IMR-90 (cell line): ENCODE data around the gene GPR65. TPM values are rescaled to one million over a fixed set of nuclear protein-coding genes. Genes with fewer than 3 reads are reported as not detected.

Experiments
- ATAC-seq: fragments of 200-7000 bp; cut with Tn5 transposase; 2 replicates; pipeline ENCODE4 v1.9.1; 2020; ENCODE audit warnings: low read depth, mild to moderate bottlenecking, moderate library complexity
- BruUV-seq: library from RNA; stranded (reverse); fragments of 400-500 nt; replicated peaks from 2 replicates; lab custom pipeline; 2021; lab: Mats Ljungman, UMichigan
- CTCF ChIA-PET: fragments of 300-600 bp; formaldehyde crosslinking; extraction: SDS; loops from one replicate; lab custom pipeline; 2021; ENCODE audit warnings: antibody characterized with exemption; lab: Yijun Ruan, JAX
- POLR2A ChIA-PET: fragments of 300-600 bp; sonication (Branson Sonifier 250); formaldehyde crosslinking; loops from one replicate; lab custom pipeline; 2022; ENCODE audit warnings: antibody characterized with exemption; ENCODE audit not compliant: unreplicated experiment; lab: Charles Lee
- DNase-seq: peaks from one replicate; pipeline ENCODE4 v3.0.0; 2013
- H2AFZ ChIP-seq: replicated peaks from 2 replicates; pipeline ENCODE3; 2013; ENCODE audit warnings: low read length, mild to moderate bottlenecking; ENCODE audit not compliant: poor library complexity
- H2AK5ac ChIP-seq: 2 replicates; pipeline ENCODE4 v1.6.1; 2013; ENCODE audit warnings: low read depth, low read length, inconsistent platforms
- H2AK9ac ChIP-seq: replicated peaks from 2 replicates; pipeline ENCODE3; 2013; ENCODE audit warnings: mild to moderate bottlenecking, low read depth, low read length, moderate library complexity; ENCODE audit not compliant: poor library complexity
- H2BK120ac ChIP-seq: 2 replicates; pipeline ENCODE4 v1.6.1; 2013; ENCODE audit warnings: low read depth, low read length, inconsistent platforms
- H2BK15ac ChIP-seq: 3 replicates; pipeline ENCODE4 v1.6.1; 2013; ENCODE audit warnings: low read depth, low read length, inconsistent platforms
- H2BK20ac ChIP-seq: 2 replicates; pipeline ENCODE4 v1.6.1; 2013; ENCODE audit warnings: low read depth, mild to moderate bottlenecking, inconsistent platforms, low read length, moderate library complexity
- H2BK5ac ChIP-seq: 2 replicates; pipeline ENCODE4 v1.6.1; 2013; ENCODE audit warnings: mild to moderate bottlenecking, low read depth, low read length, inconsistent platforms; ENCODE audit not compliant: poor library complexity, severe bottlenecking
- H3K14ac ChIP-seq: replicated peaks from 2 replicates; pipeline ENCODE4 v1.6.1; 2013; ENCODE audit warnings: low read depth, low read length, inconsistent platforms
- H3K18ac ChIP-seq: 2 replicates; pipeline ENCODE4 v1.6.1; 2013; ENCODE audit warnings: low read depth, low read length, control low read depth
- H3K23ac ChIP-seq: 2 replicates; pipeline ENCODE4 v1.6.1; 2013; ENCODE audit warnings: low read depth, low read length, inconsistent platforms
- H3K27ac ChIP-seq: 2 replicates; pipeline ENCODE4 v1.5.1; 2013; ENCODE audit warnings: mild to moderate bottlenecking, control low read depth, low read length; ENCODE audit not compliant: insufficient read depth
- H3K27me3 ChIP-seq: 2 replicates; pipeline ENCODE4 v1.6.1; 2013; ENCODE audit warnings: low read length; ENCODE audit not compliant: control insufficient read depth, insufficient read depth
- H3K36me3 ChIP-seq: 2 replicates; pipeline ENCODE4 v1.6.1; 2013; ENCODE audit warnings: low read length, mixed read lengths; ENCODE audit not compliant: control insufficient read depth, insufficient read depth
- H3K4ac ChIP-seq: 2 replicates; pipeline ENCODE4 v1.6.1; 2013; ENCODE audit warnings: low read depth, low read length, inconsistent platforms
- H3K4me1 ChIP-seq: 2 replicates; pipeline ENCODE4 v1.6.1; 2013; ENCODE audit warnings: low read length, mixed read lengths; ENCODE audit not compliant: control insufficient read depth, insufficient read depth
- H3K4me2 ChIP-seq: 2 replicates; pipeline ENCODE4 v1.6.1; 2013; ENCODE audit warnings: low read depth, mild to moderate bottlenecking, control low read depth, low read length, moderate library complexity
- H3K4me3 ChIP-seq: 2 replicates; pipeline ENCODE4 v1.5.1; 2013; ENCODE audit warnings: low read depth, mild to moderate bottlenecking, control low read depth, low read length, moderate library complexity; ENCODE audit not compliant: insufficient read depth
- H3K56ac ChIP-seq: 2 replicates; pipeline ENCODE4 v1.6.1; 2013; ENCODE audit warnings: low read length, inconsistent platforms; ENCODE audit not compliant: insufficient read depth; ENCODE audit errors: extremely low read depth
- H3K79me1 ChIP-seq, 2 experiments: 2 replicates each; pipeline ENCODE4 v1.6.1; 2013; ENCODE audit warnings: low read length in 2 of 2, inconsistent platforms in 1 of 2, low read depth in 1 of 2
- H3K9ac ChIP-seq: 2 replicates; pipeline ENCODE4 v1.6.1; 2013; ENCODE audit warnings: low read depth, low read length, control low read depth
- H3K9me1 ChIP-seq: 2 replicates; pipeline ENCODE4 v1.6.1; 2013; ENCODE audit warnings: low read length, inconsistent platforms; ENCODE audit not compliant: insufficient read depth
- H3K9me3 ChIP-seq: 2 replicates; pipeline ENCODE4 v1.6.1; 2013; ENCODE audit warnings: low read length; ENCODE audit not compliant: control insufficient read depth, insufficient read depth
- H4K20me1 ChIP-seq: 2 replicates; pipeline ENCODE4 v1.6.1; 2013; ENCODE audit warnings: low read length, inconsistent platforms; ENCODE audit not compliant: insufficient read depth
- H4K5ac ChIP-seq: 2 replicates; pipeline ENCODE4 v1.6.1; 2013; ENCODE audit warnings: mild to moderate bottlenecking, low read depth, low read length, control low read depth
- H4K8ac ChIP-seq, 2 experiments: 2 replicates each; pipeline ENCODE4 v1.6.1; 2013; ENCODE audit warnings: low read depth in 2 of 2, low read length in 2 of 2, control low read depth in 1 of 2, inconsistent platforms in 1 of 2
- H4K91ac ChIP-seq: 2 replicates; pipeline ENCODE4 v1.6.1; 2013; ENCODE audit warnings: low read depth, low read length, inconsistent platforms; ENCODE audit not compliant: insufficient read depth
- BHLHE40 ChIP-seq: fragments of 150-350 bp; IDR thresholded peaks from 2 replicates; pipeline ENCODE4 v1.6.1; 2016; ENCODE audit warnings: mild to moderate bottlenecking, low read depth, low read length
- CEBPB ChIP-seq: IDR thresholded peaks from 2 replicates; pipeline ENCODE4 v1.6.1; 2012; ENCODE audit warnings: low read depth, low read length, improper control_type of control experiment
- CHD1 ChIP-seq: IDR thresholded peaks from 2 replicates; pipeline ENCODE4 v1.6.1; 2012; ENCODE audit warnings: low read depth, low read length, improper control_type of control experiment
- CTCF ChIP-seq: conservative IDR thresholded peaks from 2 replicates; pipeline ENCODE4 v1.5.1; 2012; ENCODE audit warnings: mild to moderate bottlenecking, low read depth, low read length, improper control_type of control experiment
- ELK1 ChIP-seq: fragments of 150-350 bp; IDR thresholded peaks from 2 replicates; pipeline ENCODE4 v1.6.1; 2016; ENCODE audit warnings: low read depth, mild to moderate bottlenecking, low read length, moderate library complexity, borderline replicate concordance
- FOS ChIP-seq: fragments of 150-350 bp; IDR thresholded peaks from 2 replicates; pipeline ENCODE4 v1.6.1; 2016; ENCODE audit warnings: low read depth, low read length
- MAFK ChIP-seq: IDR thresholded peaks from 2 replicates; pipeline ENCODE4 v1.6.1; 2012; ENCODE audit warnings: low read depth, low read length, improper control_type of control experiment
- MAZ ChIP-seq: IDR thresholded peaks from 2 replicates; pipeline ENCODE4 v1.6.1; 2012; ENCODE audit warnings: low read depth, mild to moderate bottlenecking, low read length, improper control_type of control experiment, moderate library complexity, borderline replicate concordance
- MXI1 ChIP-seq: IDR thresholded peaks from 2 replicates; pipeline ENCODE4 v1.6.1; 2012; ENCODE audit warnings: low read depth, mild to moderate bottlenecking, low read length, moderate library complexity, borderline replicate concordance
- NFE2L2 ChIP-seq: fragments of 150-350 bp; IDR thresholded peaks from 2 replicates; pipeline ENCODE4 v1.6.1; 2016; ENCODE audit warnings: low read depth, mild to moderate bottlenecking, low read length
- POLR2A ChIP-seq: IDR thresholded peaks from 2 replicates; pipeline ENCODE4 v1.6.1; 2012; ENCODE audit warnings: mild to moderate bottlenecking, low read depth, low read length
- RAD21 ChIP-seq: IDR thresholded peaks from 2 replicates; pipeline ENCODE4 v1.6.1; 2012; ENCODE audit warnings: low read length, improper control_type of control experiment
- RCOR1 ChIP-seq: IDR thresholded peaks from 2 replicates; pipeline ENCODE4 v1.6.1; 2012; ENCODE audit warnings: mild to moderate bottlenecking, low read length, improper control_type of control experiment; ENCODE audit not compliant: insufficient replicate concordance
- RFX5 ChIP-seq: IDR thresholded peaks from 2 replicates; pipeline ENCODE4 v1.8.0; 2012; ENCODE audit warnings: low read depth, mild to moderate bottlenecking, low read length, moderate library complexity
- SMC3 ChIP-seq: fragments of 150-350 bp; IDR thresholded peaks from 2 replicates; pipeline ENCODE4 v1.6.1; 2016; ENCODE audit warnings: low read depth, mild to moderate bottlenecking, antibody characterized with exemption, low read length, moderate library complexity
- WGBS, 2 experiments: methylation state at CpG; one replicate each; pipeline versions ENCODE4 v1.1.5 to v1.1.7; 2013; ENCODE audit warnings: missing lambda C conversion rate in 2 of 2; ENCODE audit not compliant: insufficient read length in 1 of 2; ENCODE audit errors: extremely low coverage in 2 of 2; 5-methylcytosine and 5-hydroxymethylcytosine counted together
- dilution Hi-C: fragments of 300-500 bp; cut with HindIII; formaldehyde crosslinking; loops from one replicate; pipeline ENCODE4 v1.14.3; 2018; ENCODE audit warnings: low sequenced_read_pairs; ENCODE audit not compliant: unreplicated experiment
- in situ Hi-C: fragments of 300-500 bp; cut with MboI; formaldehyde crosslinking; loops from 3 replicates; pipeline ENCODE4 v1.14.3; 2019; ENCODE audit warnings: low sequenced_read_pairs, inconsistent platforms, mixed read lengths
- intact Hi-C: fragments of 100-400 bp; cut with micrococcal nuclease; formaldehyde crosslinking; loops from 2 replicates; pipeline ENCODE4 v1.10.0; 2022
- polyA plus RNA-seq, 3 experiments: library from polyadenylated mRNA; depleted of rRNA; stranded (reverse); fragments of >200 nt; gene quantifications; 2 replicates each; pipeline ENCODE4 v1.2.3, GENCODE V29; 2012; ENCODE audit warnings: low replicate concordance in 1 of 3
- total RNA-seq: library from RNA; depleted of rRNA; stranded (reverse); fragments of >200 nt; gene quantifications from 2 replicates; pipeline ENCODE4 v1.2.3, GENCODE V29; 2012

The GPR65 gene
- total and polyA plus RNA-seq, 2 of the 4 experiments (the other 2 are of a cell fraction): 0.05 to 0.18 TPM

GRCh38 chr14:87960013-87960787, 44.7 kb upstream of the GPR65 start:
- CTCF ChIA-PET: interaction anchor here (0.7 kb wide), 1 partner anchor 14 kb away, joined by 3 read pairs; no protein-coding TSS in a partner anchor
- Histone ChIP-seq H2AK5ac (no peak overlapping the region), H3K79me1 (no peaks in the 10 kb centered on the region)
- TF ChIP-seq CEBPB (no peak), MAFK (no peak), POLR2A (no peak), ELK1 (no peak), MXI1 (no peak), RAD21 (no peak), RFX5 (no peak), RCOR1 (no peak), SMC3 (no peak), CTCF (no peak), NFE2L2 (no peak), BHLHE40 (no peak), MAZ (no peak), FOS (no peak), CHD1 (no peak)

More at GRCh38 chr14:87960013-87960787, 44.7 kb upstream of the GPR65 start:
- Histone ChIP-seq H3K4me1 (no peaks in the 10 kb centered on the region), H3K4me2 (no peak overlapping the region), H2BK20ac (no peak overlapping the region), H3K36me3 (peaks cover 5% of the 10 kb centered on the region; the same call in 1 of the 2 replicates), H3K27me3 (no peaks in the 10 kb centered on the region), H3K23ac (no peak overlapping the region), H3K9me3 (0 out of 2 replicates have a peak, but pooled peaks cover 2% of the 10 kb centered on the region), H3K56ac (no peak overlapping the region), H2BK5ac (no peak overlapping the region), H3K27ac (no peak overlapping the region), H4K20me1 (no peaks in the 10 kb centered on the region), H3K9me1 (no peaks in the 10 kb centered on the region), H2AFZ (no peak overlapping the region), H3K18ac (no peak overlapping the region), H2BK120ac (no peak overlapping the region), H4K91ac (no peak overlapping the region), H3K9ac (no peak overlapping the region), H3K14ac (no peak overlapping the region), H2AK9ac (no peak overlapping the region), H4K8ac (no peak overlapping the region), H3K4me3 (no peak overlapping the region), H2BK15ac (no peak overlapping the region), H3K4ac (no peak overlapping the region), H4K5ac (no peak overlapping the region)
- dilution Hi-C loops (no loop called here), intact Hi-C loops (no loop called here), in situ Hi-C loops (no loop called here)
- BruUV-seq: no TSS peak
- POLR2A ChIA-PET: no interaction called here
- 95% methylated on average over 3 of the region's 5 CpGs; no CpG with 5 or more reads in 1 of the 2 experiments for WGBS, 2 experiments
- no peak for DNase-seq
- no peak for ATAC-seq
